Measurements from ENCODE around the gene ASH1L.

DNA sequence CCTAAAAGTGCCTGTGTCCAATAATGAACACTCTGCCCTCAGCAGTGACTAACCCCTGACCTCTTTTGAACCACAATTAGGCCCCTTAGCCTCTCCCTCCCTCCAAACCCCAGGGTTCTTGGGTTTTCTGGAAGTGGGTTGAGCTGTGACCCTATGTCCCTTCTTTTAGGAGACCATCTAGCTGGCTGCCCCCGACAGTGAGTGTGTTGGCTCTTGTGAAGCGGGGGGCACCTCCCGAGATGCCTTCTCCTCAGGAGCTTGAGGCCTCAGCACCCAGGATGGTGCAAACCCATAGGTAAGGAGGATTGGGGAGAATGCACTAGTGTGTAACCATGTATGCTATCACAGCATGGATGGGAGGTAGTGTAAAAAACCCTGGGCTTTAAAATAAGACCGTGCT is 234.6 kb downstream of the ASH1L start:
- TF ChIP-seq, protein P1, sequence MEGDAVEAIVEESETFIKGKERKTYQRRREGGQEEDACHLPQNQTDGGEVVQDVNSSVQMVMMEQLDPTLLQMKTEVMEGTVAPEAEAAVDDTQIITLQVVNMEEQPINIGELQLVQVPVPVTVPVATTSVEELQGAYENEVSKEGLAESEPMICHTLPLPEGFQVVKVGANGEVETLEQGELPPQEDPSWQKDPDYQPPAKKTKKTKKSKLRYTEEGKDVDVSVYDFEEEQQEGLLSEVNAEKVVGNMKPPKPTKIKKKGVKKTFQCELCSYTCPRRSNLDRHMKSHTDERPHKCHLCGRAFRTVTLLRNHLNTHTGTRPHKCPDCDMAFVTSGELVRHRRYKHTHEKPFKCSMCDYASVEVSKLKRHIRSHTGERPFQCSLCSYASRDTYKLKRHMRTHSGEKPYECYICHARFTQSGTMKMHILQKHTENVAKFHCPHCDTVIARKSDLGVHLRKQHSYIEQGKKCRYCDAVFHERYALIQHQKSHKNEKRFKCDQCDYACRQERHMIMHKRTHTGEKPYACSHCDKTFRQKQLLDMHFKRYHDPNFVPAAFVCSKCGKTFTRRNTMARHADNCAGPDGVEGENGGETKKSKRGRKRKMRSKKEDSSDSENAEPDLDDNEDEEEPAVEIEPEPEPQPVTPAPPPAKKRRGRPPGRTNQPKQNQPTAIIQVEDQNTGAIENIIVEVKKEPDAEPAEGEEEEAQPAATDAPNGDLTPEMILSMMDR (IDR thresholded peaks at IDR 0.05; ENCODE audit: low read depth, low read length), result no peak
- TF ChIP-seq POLR2A (IDR thresholded peaks at IDR 0.05; ENCODE audit: extremely low read depth, insufficient read length), result no peak
- TF ChIP-seq, protein P2, sequence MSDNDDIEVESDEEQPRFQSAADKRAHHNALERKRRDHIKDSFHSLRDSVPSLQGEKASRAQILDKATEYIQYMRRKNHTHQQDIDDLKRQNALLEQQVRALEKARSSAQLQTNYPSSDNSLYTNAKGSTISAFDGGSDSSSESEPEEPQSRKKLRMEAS (IDR thresholded peaks at IDR 0.05; ENCODE audit: low read depth, low read length), result no peak
